HG03108 (cell line): ENCODE measurements around the gene DKKL1.
"Not testable (repeated sequence)": the region's sequence is repeated elsewhere in the genome, so short reads cannot be mapped to it uniquely, and the experiment has no call there.

ENCODE experiments used
- ATAC-seq: cut with Tn5 transposase; IDR thresholded peaks from one replicate; pipeline ENCODE4 v1.9.1; 2021; ENCODE audit warnings: moderate library complexity; ENCODE audit not compliant: unreplicated experiment

The DKKL1 gene

GRCh38 chr19:49359851-49360820, 3.5 kb upstream of the DKKL1 start:
- ATAC-seq = no peak

DNA sequence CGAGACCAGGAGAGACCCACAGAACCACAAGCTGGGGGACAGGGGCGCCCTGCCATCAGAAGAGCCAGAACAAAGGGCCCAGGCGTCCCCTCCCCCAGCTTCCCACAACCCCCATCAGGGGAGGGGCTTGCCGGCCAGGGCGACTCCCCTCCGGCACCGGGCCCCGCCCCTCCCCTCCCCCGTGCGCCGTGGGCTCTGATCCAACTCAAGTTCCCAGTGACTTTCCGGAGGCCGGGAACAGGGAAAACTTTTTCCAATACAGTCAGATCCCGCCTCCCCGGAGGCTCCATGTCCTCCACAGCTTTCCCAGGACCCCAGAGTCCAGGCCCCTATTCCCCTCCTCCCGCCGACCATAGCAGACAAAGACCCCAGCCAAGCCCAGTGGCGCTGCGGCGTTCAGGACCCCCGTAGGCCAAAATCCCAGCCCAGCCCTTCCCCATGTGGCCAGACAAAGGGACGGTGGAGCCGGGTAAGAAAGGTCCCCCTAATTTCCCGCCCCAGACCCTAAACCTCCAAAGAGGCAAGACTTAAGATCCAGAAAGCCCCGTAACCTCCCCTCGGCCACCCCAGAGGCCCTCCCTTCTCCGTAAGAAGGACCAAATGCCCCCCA, 2.1 kb upstream of the DKKL1 start:
- ATAC-seq = no peak

DNA sequence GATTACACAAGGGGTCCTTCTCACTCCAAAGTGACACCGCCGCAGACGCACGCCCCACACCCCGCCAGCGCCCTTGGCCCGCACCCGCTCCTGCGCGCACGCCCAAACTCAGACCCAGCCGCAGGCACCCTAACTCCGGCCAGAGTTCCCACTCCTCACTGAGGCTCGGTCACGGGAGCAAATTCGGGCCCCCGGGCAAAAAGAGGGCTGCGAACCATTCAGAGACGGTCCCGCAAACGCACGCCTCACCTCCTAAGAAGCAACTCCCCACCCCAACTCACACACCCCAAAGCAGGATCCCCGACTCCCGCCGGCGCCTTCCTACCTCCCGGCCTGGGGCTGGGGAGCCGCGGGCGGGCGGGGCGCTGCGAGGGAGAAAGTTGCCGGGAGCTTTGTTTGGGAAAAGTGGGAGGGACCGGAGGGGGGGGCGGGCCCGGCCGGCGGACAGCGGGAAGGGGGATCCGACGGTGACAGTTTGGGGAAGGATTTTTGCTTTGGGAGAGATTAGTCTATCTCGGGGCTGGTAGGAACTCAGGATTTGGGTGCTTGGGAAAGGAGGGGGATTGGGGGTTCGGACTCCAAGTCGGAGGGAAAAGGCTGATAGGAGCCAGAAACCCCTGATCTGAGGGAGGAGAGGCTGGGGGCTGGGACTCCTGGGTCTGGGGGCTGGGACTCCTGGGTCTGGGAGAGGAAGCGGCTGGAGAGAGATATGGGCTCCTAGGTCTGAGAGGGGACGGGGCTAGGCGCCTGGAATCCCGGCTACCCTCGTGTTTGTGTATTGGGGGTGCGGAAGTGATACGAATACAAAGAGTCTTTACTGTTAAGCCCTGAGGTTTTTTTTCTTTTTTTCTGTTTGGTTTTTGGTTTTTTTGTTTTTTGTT, 1.4 kb upstream of the DKKL1 start, which contains the start of gene TEAD2:
TEAD2 (minus strand) TSS at position 369 of the 881 bp plus-strand sequence. CDS start 2,341 bp downstream, outside the sequence.
- ATAC-seq = no peak

- no peak for ATAC-seq
Measured at GRCh38 chr19:49362929-49363267, 779 bp upstream of the DKKL1 start.

DNA sequence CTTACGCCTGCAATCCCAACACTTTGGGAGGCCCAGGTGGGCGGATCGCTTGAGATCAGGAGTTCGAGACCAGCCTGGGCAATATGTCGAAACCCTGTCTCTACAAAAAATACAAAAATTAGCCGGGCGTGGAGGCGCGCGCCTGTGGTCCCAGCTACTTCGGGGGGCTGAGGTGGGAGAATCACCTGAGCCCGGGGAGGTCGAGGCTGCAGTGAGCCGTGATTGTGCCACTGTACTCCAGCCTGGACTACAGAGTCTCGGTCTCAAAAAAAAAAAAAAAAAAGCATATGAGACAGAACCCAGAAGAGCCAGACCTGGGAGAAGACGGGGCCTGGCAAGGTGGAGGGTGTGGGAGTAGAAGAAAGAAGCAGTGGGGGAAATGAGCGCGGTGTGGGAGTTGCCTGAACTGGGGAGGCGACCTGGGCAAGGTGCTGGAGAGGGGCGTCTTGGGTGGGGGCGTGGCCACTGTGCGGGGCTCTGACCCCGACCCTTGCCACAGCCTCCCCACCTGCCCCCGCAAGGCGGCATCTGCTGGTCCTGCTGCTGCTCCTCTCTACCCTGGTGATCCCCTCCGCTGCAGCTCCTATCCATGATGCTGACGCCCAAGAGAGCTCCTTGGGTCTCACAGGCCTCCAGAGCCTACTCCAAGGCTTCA, 533 bp downstream of the DKKL1 start:
- ATAC-seq = no peak

GRCh38 chr19:49366110-49366509, 2.4 kb downstream of the DKKL1 start:
- ATAC-seq = no peak

DNA sequence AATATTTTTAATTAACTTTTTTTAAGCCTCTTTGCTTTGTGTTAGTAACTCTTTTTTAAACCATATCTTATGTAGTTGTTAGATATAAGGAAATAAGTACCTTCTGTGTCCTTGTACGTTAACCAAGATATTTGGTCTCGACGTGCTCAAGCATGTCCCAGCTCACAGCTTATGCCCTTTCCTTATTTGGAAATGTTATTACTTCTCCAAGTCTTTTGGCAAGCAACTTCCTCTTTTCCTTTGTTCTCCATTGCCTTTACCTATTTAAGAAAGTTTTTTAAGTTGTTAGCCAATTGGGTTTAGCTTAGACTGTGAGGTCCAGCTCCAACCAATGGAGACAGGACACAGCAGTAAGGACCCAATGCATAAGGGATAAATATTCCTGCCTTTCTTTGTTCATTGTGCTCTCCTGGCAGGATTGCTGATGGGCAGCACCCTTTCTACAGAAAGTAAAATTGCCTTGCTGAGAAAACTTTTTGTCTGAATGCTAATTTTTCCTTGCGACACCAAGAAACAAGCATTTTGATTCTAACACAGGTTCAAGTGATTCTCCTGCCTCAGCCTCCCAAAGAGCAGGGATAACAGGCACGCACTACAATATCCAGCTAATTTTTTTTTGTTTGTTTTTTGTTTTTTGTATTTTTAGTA, 5.2 kb downstream of the DKKL1 start:
- no peak for ATAC-seq

GRCh38 chr19:49371184-49371583, 7.5 kb downstream of the DKKL1 start:
- ATAC-seq = no peak

GRCh38 chr19:49373174-49373573, 9.5 kb downstream of the DKKL1 start:
- ATAC-seq = not testable (repeated sequence)

DNA sequence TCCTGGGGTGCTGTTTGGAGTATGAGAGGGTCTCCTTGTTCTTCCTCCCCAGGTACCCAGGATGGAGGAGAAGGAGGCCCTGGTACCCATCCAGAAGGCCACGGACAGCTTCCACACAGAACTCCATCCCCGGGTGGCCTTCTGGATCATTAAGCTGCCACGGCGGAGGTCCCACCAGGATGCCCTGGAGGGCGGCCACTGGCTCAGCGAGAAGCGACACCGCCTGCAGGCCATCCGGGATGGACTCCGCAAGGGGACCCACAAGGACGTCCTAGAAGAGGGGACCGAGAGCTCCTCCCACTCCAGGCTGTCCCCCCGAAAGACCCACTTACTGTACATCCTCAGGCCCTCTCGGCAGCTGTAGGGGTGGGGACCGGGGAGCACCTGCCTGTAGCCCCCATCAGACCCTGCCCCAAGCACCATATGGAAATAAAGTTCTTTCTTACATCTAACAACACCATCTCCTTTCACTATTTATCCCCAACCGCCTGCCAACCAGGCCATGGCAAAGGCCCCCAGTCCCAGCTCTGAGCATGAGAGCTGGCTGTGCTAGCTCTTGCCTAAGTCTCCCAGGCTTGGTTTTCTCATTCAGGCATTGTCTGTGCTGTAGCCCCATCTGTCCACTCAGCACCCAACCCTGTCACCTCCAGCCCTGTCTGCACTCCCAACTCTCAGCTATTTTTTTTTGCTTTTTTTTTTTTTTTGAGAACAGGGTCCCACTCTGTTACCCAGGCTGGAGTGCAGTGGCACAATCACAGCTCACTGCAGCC, 11.2 kb downstream of the DKKL1 start:
- no peak for ATAC-seq

- ATAC-seq = no peak
Measured at GRCh38 chr19:49378512-49378911, 14.8 kb downstream of the DKKL1 start.

GRCh38 chr19:49380391-49380790, 16.7 kb downstream of the DKKL1 start:
- no peak for ATAC-seq

DNA sequence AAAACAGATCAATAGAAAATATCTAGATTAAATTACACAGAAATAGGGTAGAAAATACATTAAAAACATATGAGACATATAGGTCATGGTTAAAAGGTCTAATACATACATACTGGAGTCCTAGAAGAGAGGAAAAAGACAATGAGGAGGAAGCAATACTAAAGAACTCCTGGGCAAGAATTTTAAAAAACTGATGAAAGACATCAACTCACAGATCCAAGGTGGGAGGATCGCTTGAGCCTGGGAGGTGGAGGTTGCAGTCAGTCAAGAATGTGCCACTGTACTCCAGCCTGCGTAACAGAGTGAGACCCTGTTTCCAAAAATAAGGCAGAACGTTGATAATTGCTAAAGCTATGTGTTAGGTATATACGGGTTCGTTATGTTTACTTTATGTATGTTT, 19.0 kb downstream of the DKKL1 start:
- ATAC-seq = no peak

- no peak for ATAC-seq
Measured at GRCh38 chr19:49383599-49383998, 19.9 kb downstream of the DKKL1 start.

- ATAC-seq = no peak
Measured at GRCh38 chr19:49387936-49388372, 24.3 kb downstream of the DKKL1 start, which contains the start of gene KASH5. KASH5 (plus strand) TSS chr19:49388249; CDS start chr19:49390884, 2,635 bp downstream.

DNA sequence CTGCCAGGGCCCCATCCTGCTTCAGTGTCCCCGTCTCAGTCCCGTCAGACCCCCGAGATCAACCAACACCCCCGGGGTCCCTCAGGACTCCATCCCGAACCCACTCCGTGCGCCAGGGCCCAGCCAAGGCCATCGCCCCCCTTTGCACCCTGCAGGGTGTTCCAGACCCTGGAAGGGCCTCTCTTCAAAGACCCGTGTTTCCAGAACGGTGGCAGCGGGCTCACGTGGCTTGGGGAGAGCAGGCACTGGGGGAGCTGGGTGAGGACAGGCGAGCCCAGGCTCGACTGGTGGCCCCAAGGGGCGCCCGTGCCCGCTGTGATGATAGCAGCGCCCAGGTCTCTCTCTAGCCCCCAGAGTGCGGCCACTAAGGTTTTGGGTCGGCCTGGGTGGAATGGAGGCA, 25.7 kb downstream of the DKKL1 start:
- no peak for ATAC-seq

GRCh38 chr19:49390131-49390928, 26.7 kb downstream of the DKKL1 start:
- no peak for ATAC-seq

GRCh38 chr19:49390929-49391359, 27.3 kb downstream of the DKKL1 start:
- ATAC-seq = no peak
